ENCODE data around the gene PTGFRN.
"Not testable (repeated sequence)": the region's sequence is repeated elsewhere in the genome, so short reads cannot be mapped to it uniquely, and the experiment has no call there.

Gene PTGFRN

DNA sequence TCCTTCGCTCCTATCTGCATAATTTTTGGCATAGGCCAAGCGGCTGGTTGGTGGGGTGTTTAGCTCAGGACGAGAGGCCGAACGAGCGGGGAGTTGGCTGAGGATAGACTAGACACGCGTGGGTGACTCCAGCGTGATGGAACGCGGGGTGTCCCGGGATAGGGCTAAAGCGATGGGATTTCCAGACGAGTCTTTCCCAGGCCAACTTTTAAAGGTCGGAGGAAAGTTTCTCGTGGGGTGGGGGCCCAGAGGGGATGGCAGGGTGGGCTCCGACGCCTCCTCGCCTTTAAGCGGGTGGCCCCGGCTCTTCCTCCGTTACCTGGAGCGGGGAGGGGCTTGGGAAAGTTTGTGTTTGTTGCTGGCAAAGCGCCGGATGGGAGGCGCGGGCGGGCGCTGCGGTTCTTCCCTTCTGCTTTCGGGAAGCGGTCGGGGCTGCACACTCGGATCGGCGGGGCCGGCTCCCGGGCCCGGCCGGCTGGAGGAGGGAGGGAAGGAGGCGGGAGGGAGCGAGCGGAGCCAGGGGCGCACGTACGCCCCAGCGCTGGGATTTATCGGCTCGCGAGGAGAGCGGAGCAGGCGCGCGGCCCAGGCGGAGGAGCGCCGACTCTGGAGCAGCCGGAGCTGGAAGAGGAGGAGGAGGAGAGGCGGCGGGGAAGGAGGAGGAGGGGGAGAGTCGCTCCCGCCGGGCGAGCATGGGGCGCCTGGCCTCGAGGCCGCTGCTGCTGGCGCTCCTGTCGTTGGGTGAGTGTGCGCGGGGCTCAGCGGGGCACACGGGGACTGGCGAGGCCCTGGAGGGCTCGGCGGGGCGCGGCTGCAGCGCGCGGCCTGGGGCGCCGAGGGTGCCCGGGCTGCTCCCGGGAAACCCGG is at the start of gene PTGFRN:
Gene PTGFRN (plus strand): TSS at position 405 of the 867 bp plus-strand sequence. CDS start 288 bp downstream, at position 693.
- no peak for DNase-seq (ENCODE audit: low read depth)

DNA sequence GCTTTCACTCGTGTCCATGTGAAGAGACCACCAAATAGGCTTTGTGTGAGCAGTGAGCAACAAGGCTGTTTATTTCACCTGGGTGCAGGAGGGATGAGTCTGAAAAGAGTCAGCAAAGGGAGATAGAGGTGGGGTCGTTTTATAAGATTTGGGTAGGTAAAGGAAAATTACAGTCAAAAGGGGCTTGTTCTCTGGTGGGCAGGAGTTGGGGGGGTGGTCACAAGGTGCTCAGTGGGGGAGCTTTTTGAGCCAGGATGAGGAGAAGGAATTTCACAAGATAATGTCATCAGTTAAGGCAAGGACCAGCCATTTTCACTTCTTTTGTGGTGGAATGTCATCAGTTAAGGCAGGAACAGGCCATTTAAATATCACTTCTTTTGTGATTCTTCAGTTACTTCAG is 49.5 kb upstream of the PTGFRN start:
- not testable (repeated sequence) for DNase-seq (ENCODE audit: low read depth)

DNA sequence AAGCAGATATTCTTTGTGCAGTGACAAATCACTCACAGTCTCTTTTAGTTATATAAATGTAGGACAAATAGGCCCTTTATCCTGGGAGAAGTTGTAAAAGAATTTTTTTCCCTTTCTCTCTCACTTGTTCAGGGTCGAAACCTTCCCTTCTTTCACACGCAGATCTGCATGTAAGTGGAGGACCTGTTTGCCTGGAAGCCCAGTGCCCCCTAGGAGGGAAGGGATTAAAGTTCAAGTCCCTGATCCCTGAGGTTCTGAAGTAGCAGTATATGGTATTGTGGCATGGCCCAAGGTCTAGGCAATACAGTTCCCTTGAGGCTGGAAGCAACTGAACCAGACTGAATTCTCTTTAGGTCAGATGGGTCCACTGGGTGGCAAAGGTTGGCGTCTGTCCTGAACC is 48.6 kb upstream of the PTGFRN start:
- DNase-seq (ENCODE audit: low read depth), result no peak

DNA sequence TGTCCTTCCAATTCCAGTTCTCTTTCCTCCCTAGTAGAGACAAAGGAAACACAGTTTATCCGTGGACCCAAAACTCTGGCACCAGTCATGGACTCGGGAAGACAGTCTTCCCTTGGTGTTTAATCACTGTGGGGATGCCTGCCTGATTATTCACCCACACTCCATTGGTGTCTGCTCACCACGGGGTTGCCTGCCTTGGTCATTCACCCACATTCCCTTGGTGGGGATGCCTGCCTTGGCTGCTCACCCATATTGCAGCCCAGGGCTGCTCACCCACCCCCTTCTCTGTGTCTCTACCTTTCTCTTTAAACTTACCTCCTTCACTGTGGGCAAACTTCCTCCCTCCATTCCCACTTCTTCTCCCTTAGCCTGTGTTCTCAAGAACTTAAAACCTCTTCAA is 46.7 kb upstream of the PTGFRN start:
- not testable (repeated sequence) for DNase-seq (ENCODE audit: low read depth)

DNA sequence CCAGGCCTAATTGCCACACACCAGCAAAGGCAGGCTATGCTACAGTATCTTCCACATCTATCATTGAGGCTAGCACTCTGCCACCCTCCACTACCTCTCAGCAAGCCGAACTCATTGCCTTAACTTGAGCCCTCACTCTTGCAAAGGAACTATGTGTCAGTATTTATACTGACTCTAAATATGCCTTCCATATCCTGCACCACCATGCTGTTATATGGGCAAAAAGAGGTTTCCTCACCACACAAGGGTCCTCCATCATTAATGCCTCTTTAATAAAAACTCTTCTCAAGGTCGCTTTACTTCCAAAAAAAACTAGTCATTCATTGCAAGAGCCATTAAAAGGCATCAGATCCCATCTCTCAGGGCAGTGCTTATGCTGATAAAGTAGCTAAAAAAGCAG is 43.2 kb upstream of the PTGFRN start:
- DNase-seq (ENCODE audit: low read depth), result not testable (repeated sequence)

DNA sequence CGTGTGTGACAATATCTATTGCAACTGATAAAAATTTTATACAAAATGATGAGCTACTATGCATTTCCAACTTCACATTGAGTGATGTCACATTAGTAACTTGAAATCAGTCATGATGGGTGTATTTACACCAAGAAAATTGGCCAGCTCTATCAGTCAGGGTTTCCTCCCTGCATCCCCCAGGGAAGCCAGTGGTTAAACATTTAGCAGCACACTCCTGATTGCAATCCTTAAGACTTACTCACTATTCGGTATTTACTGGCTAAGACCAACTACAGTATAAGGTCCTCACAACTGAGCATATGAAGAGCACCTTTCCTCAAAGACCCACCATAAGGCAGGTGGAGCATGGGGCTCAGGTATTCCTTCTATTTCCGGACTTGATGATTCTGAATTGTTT is 41.3 kb upstream of the PTGFRN start:
- no peak for DNase-seq (ENCODE audit: low read depth)

DNA sequence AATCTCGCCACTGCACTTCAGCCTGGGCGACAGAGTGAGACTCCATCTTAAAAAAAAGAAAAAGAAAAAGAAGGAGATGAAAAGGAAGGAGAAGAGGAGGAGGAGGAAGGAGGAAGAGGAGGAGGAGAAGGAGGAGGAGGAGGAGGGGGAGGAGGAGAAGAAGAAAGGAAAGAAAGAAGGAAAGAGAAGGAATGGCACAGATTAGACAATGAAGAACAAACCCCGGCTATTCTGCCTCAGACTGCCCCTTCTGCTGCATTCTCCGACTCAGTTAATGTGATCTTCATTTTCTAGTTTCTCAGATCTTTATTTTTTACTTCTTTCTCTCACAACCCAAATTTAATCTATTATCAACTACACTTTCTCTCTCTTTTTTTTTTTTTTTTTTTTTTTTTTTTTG is 40.1 kb upstream of the PTGFRN start:
- DNase-seq (ENCODE audit: low read depth), result no peak

DNA sequence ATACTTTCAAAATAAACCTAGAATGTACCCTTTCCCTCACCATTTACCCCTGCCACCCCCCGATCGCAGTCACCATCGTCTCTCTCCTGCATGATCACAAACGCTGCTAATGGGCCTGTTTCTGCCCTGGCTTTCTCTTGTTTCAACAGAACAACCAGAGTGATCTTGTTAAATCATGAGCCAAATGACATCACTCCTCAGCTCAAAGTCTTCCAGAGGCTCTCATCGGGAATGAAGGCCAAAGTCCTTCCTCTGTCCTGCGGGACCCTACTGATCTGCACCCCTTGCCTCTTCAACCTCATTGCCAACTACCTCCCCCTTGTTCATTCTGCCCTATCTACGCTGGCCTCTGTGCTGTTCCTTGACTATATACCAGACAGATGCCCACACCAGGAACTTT is 39.4 kb upstream of the PTGFRN start:
- DNase-seq (ENCODE audit: low read depth), result no peak

DNA sequence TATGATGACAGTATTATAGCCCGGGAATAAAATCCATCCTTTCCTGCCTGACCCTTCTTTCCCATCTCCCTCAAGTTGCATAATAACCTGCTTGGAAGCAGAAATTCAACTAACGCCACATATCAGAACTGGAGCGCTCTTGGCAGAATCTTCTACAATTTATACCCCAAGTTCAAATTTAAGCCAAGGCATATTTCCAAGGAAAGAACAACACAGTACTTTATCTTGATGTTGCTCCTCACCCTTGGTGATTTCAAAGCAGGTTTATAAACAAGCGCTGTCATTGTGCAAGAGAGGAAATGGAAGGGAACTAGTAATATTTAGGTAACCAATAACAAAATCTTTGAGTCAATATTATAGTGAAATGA is 38.0 kb upstream of the PTGFRN start:
- DNase-seq (ENCODE audit: low read depth), result no peak

DNA sequence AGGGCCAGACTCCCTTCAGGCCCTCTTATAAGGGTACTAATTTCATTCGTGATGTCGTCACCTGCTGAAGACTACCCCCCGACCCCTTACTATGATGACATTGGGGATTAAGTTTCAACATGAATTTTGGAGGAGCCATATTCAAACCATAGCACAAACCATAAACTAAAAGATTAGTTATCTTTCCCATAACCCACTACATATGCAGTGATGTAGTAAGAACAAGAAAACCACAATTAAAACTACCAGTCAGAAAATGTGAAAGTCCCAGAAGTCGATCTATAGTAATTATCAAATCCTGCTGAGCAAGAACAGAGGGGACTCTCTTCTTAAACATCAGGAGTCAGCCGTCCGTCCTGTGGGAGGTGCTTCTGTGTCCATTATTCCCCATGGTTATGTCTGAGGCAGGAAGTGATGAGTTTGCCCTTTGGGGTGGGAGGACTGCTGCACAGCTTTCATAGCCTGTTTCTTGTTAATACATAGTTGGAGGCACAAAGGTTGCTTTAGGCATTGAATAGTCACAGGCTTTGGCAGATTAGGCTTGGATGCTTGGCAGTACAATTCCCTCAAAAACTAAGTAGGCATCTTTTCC is 35.9 kb upstream of the PTGFRN start:
- no peak for DNase-seq (ENCODE audit: low read depth)

DNA sequence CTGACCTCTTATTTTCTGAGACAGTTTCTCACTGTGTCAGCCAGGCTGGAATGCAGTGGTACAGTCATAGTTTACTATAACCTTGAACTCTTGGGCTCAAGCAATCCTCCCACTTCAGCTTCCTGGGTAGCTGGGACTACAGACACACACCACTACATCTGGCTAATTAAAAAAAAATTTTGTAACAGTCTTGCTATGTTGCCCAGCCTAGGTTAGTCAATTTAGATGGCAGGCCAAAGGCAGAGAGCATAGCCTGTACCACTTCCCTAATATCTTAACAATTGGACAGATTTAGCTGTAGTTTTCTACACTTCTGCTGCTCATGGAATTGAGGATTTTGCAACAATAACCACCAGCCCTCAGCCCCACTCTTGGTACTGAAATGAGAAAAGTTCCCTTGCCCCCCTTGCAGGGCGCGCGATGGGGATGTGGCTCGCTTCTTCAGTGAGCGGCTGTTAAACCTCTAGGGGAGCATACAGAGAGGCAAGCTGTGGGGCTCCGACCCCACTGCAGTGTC is 34.9 kb upstream of the PTGFRN start:
- no peak for DNase-seq (ENCODE audit: low read depth)

DNA sequence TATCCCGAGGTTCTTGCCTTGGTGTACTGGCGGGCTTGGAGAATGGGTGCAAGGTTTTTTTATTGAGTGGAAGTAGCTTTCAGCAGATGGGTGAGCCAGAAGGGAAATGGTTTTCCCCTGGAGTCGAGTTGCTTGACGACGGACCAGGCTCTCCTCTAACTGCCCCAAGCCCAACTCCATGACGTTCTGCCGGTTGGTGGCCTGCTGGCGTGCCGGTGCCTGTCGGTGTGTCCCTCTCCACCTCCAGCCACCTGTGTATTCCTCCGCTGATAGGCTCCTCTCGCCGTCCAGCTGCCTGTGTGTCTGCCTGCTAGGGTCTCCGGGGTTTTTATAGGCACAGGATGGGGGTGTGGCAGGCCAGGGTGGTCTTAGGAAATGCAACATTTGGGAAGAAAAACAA is 34.3 kb upstream of the PTGFRN start:
- no peak for DNase-seq (ENCODE audit: low read depth)

DNA sequence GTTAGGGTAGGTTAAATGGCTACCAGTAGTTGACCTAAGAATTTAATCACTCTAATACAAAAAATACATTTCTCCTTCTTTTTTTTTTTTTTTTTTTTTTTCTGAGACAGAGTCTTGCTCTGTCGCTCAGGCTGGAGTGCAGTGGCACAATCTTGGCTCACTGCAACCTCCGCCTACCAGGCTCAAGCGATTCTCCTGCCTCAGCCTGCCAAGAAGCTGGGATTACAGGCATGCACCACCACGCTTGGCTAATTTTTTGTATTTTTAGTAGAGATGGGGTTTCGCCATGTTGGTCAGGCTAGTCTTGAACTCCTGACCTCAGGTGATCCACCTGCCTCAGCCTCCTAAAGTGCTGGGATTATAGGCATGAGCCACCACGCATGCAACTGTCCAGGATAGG is 33.8 kb upstream of the PTGFRN start:
- not testable (repeated sequence) for DNase-seq (ENCODE audit: low read depth)

DNA sequence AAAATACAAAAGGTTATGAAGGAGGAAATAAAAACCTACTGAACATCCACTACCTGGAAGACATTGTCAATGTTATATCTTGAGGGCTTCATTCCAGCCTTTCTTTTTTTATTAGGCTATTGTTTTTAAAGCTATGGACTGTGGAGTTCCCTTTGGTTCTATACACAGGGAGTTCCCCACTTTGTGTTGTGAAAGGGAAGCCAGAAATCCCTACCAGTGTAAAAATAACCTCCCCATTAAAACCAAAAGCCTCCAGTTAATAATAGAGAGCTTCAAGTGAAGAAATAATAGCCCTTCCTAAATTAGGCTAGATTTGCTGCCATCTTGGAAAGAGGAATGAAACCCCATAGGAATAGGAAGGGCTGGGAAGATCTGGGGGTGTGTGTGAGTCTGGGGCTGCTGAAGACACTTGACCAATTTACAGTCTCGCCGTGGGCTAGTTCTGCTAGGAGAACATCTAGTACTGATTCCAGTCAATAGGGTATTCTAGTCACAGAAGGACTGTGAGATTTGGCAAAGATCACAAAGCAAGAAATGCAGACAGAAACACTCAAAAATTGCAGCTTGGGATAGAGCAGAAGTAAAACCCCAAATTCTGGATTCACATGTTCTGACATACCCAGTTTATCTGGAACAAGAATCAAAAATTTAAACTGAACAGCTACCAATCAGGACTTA is 32.4 kb upstream of the PTGFRN start:
- no peak for DNase-seq (ENCODE audit: low read depth)

DNA sequence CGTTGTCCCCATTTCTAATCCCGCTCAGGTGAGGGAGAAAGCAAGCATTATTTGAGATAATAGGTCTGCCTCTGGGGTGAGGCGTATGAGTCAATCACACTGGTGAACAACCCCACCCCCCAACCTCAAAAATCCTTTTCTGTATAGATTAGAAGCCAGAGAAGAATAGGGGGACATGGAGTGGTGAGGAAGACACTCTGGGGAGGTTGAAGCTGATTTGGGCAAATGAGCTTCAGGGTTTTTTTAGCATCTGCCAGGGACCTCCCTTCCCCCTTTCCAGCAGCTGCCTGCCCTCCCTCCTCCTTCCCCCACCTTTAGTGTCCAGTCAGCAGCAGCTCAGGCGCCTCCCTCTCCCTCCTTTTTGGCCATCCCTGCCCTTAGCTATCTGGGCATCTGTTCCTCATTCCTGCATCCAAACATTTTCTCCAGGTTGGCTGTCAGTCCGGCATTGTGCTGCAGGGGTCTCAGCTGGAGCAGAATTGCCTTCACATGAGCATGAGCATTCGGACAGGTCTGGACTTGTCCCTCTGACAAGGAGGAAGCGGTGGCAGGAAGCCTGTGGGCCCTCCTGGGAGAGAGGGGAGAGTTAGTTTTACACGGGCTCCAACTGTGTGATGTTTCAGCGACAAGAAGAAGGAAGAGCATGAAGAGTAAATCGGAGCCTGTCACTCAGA is 30.8 kb upstream of the PTGFRN start:
- DNase-seq (ENCODE audit: low read depth), result no peak

DNA sequence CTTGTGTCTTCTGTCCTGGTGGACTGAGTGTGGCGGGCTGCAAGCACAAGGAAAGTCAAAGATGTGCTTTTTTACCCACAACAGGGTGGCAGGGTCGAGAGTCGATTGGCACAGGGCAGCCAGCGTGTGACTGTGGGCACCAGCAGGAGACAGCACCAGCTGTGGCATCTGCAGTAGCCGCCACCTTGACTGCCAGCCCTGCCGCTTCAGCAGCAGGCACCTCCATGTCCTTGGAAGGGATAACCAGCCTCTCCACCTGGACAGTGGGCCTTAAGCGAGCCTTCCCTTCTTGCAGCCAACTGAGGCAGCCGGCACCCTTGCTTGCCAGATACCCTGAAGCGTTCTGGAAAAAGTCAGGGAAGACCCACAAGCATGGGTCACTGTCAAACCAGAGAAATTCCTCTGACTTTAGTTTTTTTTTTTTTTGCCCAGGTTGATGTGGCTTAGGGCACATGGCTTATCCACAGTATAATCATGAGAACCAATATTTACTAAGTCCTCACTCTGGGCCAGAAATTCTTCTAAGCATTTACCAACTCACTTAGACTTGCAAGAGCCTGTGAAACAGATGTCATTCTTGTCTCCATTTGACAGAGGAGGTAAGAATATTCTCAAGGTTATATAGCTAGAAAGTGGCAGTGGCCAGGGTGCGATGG is 30.1 kb upstream of the PTGFRN start:
- DNase-seq (ENCODE audit: low read depth), result no peak

DNA sequence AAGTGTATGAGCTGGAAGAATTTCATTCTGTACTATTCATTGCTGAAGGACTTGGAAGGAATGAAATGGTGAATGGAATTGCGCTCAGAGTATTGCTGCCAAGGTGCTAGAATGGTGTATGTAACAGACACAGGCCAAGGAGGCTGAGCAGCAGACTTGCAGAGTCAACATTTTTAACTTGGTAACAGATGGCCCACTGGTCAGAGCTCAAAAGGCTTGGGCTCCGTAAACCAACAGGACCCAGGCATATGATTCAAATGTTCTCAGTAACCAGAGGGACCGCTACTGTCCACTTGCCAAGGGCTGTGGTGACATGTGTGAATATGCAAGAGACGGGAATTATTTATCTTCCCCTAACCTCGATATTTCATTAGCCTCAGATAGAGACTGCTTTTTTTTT is 28.8 kb upstream of the PTGFRN start:
- DNase-seq (ENCODE audit: low read depth), result no peak

DNA sequence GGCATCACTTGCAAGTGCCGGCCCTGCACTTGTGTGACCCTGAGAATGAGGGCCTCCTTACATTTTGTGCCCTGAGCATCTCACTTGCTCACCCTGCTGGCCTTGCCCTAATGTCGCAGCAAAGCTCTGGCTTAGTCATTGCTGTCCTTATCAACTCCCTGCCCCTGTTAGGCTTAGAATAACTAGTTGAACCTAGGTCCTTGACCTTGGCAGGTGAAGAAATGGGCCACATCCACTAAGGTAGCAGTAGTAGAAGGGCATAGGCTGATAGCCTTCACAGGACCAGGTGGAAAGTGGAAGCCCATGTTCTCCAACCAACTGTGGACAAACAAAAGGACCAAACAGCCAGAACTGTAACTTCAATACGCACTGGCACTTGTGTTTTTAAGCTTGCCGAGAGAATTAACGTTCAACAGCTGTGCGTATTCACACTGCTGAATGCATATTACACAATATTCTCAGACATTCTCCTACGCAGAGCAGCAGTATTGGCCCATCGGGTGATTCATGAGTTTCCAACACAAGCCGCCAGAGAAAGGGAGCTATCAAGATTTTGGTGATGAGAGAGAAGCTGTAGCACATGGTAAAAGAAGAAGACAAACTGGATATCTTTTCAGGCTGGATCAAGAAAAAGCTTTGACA is 27.7 kb upstream of the PTGFRN start:
- DNase-seq (ENCODE audit: low read depth), result no peak

DNA sequence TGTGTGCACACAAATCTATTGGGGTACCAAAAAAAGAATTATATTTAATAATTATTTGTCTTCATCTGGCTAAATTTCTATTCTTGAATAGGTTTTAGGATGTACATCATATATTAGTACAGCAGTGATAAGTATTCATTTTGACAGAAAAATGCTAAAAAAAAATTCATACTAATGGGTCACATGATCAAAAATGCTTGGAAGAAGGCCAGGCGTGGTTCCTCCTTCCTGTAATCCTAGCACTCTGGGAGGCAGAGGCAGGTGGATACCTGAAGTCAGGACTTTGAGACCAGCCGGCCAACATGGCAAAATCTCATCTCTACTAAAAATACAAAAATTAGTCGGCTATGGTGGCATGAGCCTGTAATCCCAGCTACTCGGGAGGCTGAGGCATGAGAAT is 26.9 kb upstream of the PTGFRN start:
- DNase-seq (ENCODE audit: low read depth), result no peak

DNA sequence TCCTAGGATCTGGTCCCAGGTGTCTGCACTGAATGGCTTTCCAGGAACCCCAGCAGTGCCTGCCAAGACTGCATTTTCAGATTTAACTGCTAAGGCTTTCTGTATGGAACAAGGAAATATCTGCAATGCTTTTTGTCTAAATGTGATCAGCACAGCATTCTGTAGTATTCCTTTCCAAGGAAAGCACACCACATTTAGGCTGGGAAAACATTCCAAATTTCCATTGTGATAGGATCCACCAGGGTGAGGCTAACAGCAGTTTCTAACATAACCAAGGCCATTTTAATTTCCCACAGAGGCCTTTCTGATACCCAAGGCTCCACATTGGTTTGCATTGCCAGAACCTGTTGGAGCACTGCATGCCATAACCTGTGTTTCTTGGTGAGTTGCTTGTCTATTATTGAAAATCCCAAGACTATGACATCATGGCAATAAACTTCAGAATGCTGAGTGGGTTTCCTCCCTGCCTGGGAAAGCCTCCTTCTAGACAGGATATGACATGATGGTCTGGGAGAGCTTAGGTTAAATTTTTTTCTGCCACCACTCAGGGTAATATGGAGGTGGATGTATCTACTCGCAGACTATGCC is 23.3 kb upstream of the PTGFRN start:
- DNase-seq (ENCODE audit: low read depth), result no peak

DNA sequence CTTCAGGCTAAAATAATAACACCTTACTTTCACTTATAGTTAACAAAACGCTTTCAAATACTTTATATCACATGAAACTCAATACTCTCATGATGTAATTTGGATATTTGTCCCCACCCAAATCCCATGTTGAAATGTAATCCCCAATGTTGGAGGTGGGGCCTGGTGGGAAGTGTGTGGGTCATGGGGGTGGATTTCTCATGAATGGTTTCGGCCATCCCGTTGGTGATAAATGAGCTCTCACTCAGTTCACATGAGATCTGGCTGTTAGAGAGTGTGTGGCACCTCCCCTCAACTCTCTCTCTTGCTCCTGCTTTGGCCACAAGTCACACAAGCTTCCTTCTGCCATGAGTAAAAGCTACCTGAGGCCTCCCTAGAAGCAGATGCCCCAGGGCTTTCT is 22.5 kb upstream of the PTGFRN start:
- no peak for DNase-seq (ENCODE audit: low read depth)
